Measurements from ENCODE around the gene FAM120A. TPM values are rescaled to one million over a fixed set of nuclear protein-coding genes. Genes with fewer than 3 reads are reported as not detected.

The FAM120A gene
- total RNA-seq, 1 experiment from 2014 or later: 98.2 TPM

DNA sequence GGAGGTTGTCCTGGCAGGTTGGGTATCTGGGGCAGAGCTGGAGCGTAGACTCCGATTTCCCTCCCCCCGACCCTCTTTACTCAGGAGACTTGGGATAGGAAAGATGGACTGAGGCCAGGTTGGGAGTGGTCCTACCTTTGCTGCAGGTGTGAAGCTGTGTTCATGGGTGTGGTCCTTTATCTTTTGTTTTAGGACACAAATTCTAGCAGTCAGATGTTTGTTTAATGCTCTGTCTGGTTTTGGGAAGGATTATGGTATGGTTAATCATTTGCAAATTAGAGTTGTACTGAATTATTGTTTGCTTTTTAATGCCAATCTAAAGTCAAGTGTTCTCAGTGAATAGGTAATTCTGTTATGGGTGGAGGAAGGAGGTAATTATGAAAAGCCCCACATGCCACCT lies 16.0 kb downstream of the FAM120A start:
- no peaks in the 10 kb centered on the region for H3K27me3 Mint-ChIP-seq (ENCODE audit: unreplicated experiment)
- intact Hi-C loops (cut with micrococcal nuclease; ENCODE audit: unreplicated experiment): loop anchor here (2.0 kb wide), 1 partner anchor 15 kb away; the partner anchor contains the start of gene FAM120AOS
- CTCF ChIA-PET: interaction anchor here (0.8 to 2.4 kb wide), 2 partner anchors 9 to 14 kb away, joined by 7 read pairs; partner anchors contain the start of gene FAM120AOS
- H3K4me1 Mint-ChIP-seq (ENCODE audit: low read depth, unreplicated experiment): peaks cover 58% of the 10 kb centered on the region
- H3K27ac Mint-ChIP-seq (ENCODE audit: unreplicated experiment): peak overlapping the region; percentile 85
- H3K9me3 Mint-ChIP-seq (ENCODE audit: low read depth, unreplicated experiment): no peaks in the 10 kb centered on the region
- no TSS peak for BruUV-seq (replicated peaks)
- TF ChIP-seq, protein P1, sequence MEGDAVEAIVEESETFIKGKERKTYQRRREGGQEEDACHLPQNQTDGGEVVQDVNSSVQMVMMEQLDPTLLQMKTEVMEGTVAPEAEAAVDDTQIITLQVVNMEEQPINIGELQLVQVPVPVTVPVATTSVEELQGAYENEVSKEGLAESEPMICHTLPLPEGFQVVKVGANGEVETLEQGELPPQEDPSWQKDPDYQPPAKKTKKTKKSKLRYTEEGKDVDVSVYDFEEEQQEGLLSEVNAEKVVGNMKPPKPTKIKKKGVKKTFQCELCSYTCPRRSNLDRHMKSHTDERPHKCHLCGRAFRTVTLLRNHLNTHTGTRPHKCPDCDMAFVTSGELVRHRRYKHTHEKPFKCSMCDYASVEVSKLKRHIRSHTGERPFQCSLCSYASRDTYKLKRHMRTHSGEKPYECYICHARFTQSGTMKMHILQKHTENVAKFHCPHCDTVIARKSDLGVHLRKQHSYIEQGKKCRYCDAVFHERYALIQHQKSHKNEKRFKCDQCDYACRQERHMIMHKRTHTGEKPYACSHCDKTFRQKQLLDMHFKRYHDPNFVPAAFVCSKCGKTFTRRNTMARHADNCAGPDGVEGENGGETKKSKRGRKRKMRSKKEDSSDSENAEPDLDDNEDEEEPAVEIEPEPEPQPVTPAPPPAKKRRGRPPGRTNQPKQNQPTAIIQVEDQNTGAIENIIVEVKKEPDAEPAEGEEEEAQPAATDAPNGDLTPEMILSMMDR (IDR thresholded peaks at IDR 0.05; ENCODE audit: unreplicated experiment): no peak
- DNase-seq: peak; percentile 39
- peaks cover 22% of the 10 kb centered on the region for H3K36me3 Mint-ChIP-seq (ENCODE audit: insufficient read depth, unreplicated experiment)
- peak overlapping the region; percentile 50 for H3K4me3 Mint-ChIP-seq (ENCODE audit: low read depth, unreplicated experiment)

DNA sequence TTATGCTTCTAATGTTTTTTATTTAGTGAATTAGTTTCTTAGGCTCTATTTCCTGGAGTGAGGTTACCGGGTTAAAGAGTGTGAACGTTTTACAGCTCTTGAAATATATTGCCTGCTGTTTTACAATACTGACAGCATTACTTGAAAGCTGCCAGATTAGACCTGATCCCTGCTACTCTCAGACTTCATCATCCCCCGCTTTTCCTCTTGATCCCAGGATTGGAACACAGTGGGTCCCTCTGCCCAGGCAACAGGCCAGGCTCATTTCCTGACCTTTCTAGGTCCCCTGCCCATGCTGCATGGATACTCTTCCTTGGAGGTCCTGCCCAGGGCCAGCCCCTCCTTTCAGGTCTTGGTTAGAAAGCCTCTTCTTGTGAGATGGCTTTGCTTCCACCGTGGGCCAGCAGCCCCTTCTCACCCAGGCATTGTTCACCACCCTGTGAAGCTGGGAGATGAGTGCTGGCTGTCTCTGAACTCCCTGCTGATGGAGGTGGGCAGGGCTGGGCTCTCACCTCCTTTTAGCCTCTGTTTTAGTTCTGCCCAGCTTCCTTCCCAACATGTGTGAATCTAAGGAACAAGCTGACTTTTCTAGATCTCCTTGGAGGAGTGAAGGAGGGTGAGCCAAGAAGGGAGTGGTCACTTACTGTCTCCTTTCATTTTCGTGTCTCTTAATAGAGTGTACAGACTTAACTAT lies 17.4 kb downstream of the FAM120A start:
- Mint-ChIP-seq H3K27ac (ENCODE audit: unreplicated experiment) (peak overlapping the region; percentile 85), H3K9me3 (ENCODE audit: low read depth, unreplicated experiment) (no peaks in the 10 kb centered on the region), H3K36me3 (ENCODE audit: insufficient read depth, unreplicated experiment) (peaks cover 18% of the 10 kb centered on the region), H3K4me1 (ENCODE audit: low read depth, unreplicated experiment) (peaks cover 52% of the 10 kb centered on the region), H3K27me3 (ENCODE audit: unreplicated experiment) (no peaks in the 10 kb centered on the region), H3K4me3 (ENCODE audit: low read depth, unreplicated experiment) (peak overlapping the region; percentile 50)
- CTCF ChIA-PET: interaction anchor here (2.4 kb wide), 1 partner anchor 15 kb away, joined by 7 read pairs; the partner anchor contains the start of gene FAM120AOS
- BruUV-seq (replicated peaks): no TSS peak
- TF ChIP-seq, protein P1 (IDR thresholded peaks at IDR 0.05; ENCODE audit: unreplicated experiment): no peak
- intact Hi-C loops (cut with micrococcal nuclease; ENCODE audit: unreplicated experiment): no loop called here
- no peak for DNase-seq

DNA sequence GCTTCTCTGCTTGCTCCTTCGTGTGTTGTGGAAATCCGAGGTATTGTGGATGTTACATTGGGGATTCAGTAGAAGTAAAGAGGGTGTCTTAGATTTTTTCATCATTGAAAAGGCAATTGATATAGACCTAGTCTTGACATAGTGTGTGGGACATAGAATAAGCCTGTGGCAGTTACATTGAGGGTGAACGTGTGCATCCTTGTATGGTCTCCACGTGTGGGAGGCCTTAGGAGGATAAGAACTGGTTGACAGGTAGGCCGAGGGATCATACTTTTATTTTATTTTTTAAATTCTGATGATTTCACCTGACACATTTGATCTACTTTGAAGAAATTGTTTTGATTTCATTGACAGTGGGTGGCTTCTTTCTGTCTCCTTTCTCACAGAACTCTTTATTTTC lies 18.9 kb downstream of the FAM120A start:
- Mint-ChIP-seq H3K27me3 (ENCODE audit: unreplicated experiment) (no peaks in the 10 kb centered on the region), H3K4me3 (ENCODE audit: low read depth, unreplicated experiment) (no peak overlapping the region), H3K27ac (ENCODE audit: unreplicated experiment) (peak overlapping the region; percentile 70), H3K9me3 (ENCODE audit: low read depth, unreplicated experiment) (no peaks in the 10 kb centered on the region), H3K36me3 (ENCODE audit: insufficient read depth, unreplicated experiment) (peaks cover 23% of the 10 kb centered on the region), H3K4me1 (ENCODE audit: low read depth, unreplicated experiment) (peaks cover 43% of the 10 kb centered on the region)
- DNase-seq: no peak
- intact Hi-C loops (cut with micrococcal nuclease; ENCODE audit: unreplicated experiment): no loop called here
- TF ChIP-seq, protein P1 (IDR thresholded peaks at IDR 0.05; ENCODE audit: unreplicated experiment): no peak
- CTCF ChIA-PET: no interaction called here
- no TSS peak for BruUV-seq (replicated peaks)

- Mint-ChIP-seq H3K9me3 (ENCODE audit: low read depth, unreplicated experiment) (no peaks in the 10 kb centered on the region), H3K27ac (ENCODE audit: unreplicated experiment) (peak overlapping the region; percentile 70), H3K4me3 (ENCODE audit: low read depth, unreplicated experiment) (no peak overlapping the region), H3K4me1 (ENCODE audit: low read depth, unreplicated experiment) (peaks cover 35% of the 10 kb centered on the region), H3K27me3 (ENCODE audit: unreplicated experiment) (no peaks in the 10 kb centered on the region), H3K36me3 (ENCODE audit: insufficient read depth, unreplicated experiment) (peaks cover 23% of the 10 kb centered on the region)
- DNase-seq: no peak
- no TSS peak for BruUV-seq (replicated peaks)
- CTCF ChIA-PET: no interaction called here
- intact Hi-C loops (cut with micrococcal nuclease; ENCODE audit: unreplicated experiment): no loop called here
- TF ChIP-seq, protein P1 (IDR thresholded peaks at IDR 0.05; ENCODE audit: unreplicated experiment): no peak
Observed at GRCh38 chr9:93471124-93471523, 19.6 kb downstream of the FAM120A start.
